Thoracic aorta (tissue), 2 donors: ENCODE data around the gene ZNF684. TPM values are rescaled to one million over a fixed set of nuclear protein-coding genes. Genes with fewer than 3 reads are reported as not detected.
"Not testable (repeated sequence)": the region's sequence is repeated elsewhere in the genome, so short reads cannot be mapped to it uniquely, and the experiment has no call there.

Experiments
- ATAC-seq: fragments of 150-250 bp; one replicate; pipeline ENCODE4 v1.8.0; 2017; ENCODE audit warnings: low read depth; ENCODE audit not compliant: insufficient number of reproducible peaks, low FRiP score
- DNase-seq: peaks from one replicate; pipeline ENCODE4 v3.0.0-alpha.2; 2020; ENCODE audit warnings: low spot score
- H3K27ac ChIP-seq, 2 donors: fragments of 200-600 bp; sonication (generic); 1 replicate in 1 of 2; 2 replicates in 1 of 2; pipeline ENCODE4 v1.5.1; 2016; ENCODE audit warnings: mild to moderate bottlenecking in 2 of 2, moderate library complexity in 2 of 2
- H3K27me3 ChIP-seq: fragments of 200-600 bp; sonication (generic); replicated peaks from 2 replicates; pipeline ENCODE4 v1.6.0; 2016; ENCODE audit warnings: mild to moderate bottlenecking; ENCODE audit not compliant: insufficient read depth
- H3K36me3 ChIP-seq: fragments of 200-600 bp; sonication (generic); one replicate; pipeline ENCODE4 v1.5.1; 2016
- H3K4me1 ChIP-seq, 2 donors: fragments of 200-600 bp; sonication (generic); 1 replicate in 1 of 2; 2 replicates in 1 of 2; pipeline versions ENCODE4 v1.5.1 to v1.6.0; 2016; ENCODE audit warnings: low read depth in 2 of 2, mild to moderate bottlenecking in 1 of 2; ENCODE audit not compliant: control insufficient read depth in 1 of 2
- H3K4me3 ChIP-seq: fragments of 200-600 bp; sonication (generic); 2 replicates; pipeline ENCODE4 v1.5.1; 2016; ENCODE audit warnings: mild to moderate bottlenecking
- H3K9me3 ChIP-seq: fragments of 200-600 bp; sonication (generic); 2 replicates; pipeline ENCODE4 v1.5.1; 2016
- total RNA-seq, 2 donors: library from RNA; depleted of rRNA; stranded (reverse); fragments of >200 nt; gene quantifications; one replicate each; pipeline versions ENCODE4 v1.1.0 to v1.2.3, GENCODE V29; 2016
- TF ChIP-seq, protein P1 (sequence below): fragments of 200-600 bp; sonication (generic); IDR thresholded peaks from one replicate; pipeline ENCODE4 v1.5.1; 2019; ENCODE audit warnings: antibody characterized with exemption

The ZNF684 gene
- total RNA-seq, 2 donors from 2014 or later, result 8.4 to 12.3 TPM

DNA sequence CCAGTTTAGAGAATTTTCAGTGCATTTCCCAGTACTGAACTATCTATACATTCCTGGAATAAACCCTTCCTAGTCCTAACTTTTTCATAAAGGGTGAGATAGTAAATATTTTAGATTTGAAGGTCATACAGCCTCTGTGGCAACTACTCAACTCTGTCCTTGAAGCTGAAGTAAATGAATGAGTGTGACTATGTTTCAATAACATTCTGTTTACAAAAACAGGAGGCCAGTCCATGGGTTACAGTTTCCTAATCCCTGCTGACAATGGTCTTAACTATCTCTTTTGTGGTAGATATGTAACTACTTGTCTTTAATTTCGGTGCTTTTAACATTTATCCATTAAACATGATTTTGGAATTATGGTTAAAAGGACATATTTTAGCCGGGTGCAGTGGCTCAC is 4.3 kb downstream of the ZNF684 start:
- ATAC-seq, result no peak
- peaks cover 7 to 17% of the 10 kb centered on the region in 2 donors for H3K4me1 ChIP-seq

DNA sequence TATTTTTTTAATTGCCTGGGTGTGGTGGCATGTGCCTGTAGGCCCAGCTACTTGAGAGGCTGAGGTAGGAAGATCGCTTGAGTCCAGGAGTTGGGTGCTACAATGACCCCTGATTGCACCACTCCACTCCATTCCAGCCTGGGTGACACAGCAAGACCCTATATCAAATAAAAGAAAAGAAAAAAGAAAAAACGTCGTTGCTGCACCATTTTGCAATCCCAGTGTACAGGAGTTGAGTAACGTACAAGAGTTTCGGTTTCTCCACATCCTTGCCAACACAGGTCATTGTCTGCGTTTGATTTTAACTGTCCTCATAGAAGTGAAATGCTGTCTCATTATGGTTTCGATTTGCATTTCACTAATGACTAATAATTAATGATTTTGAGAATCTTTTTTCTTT is 7.9 kb downstream of the ZNF684 start:
- Histone ChIP-seq H3K27ac (no peak overlapping the region), H3K4me1 (no peaks in the 10 kb centered on the region), H3K9me3 (no peaks in the 10 kb centered on the region), H3K27me3 (no peaks in the 10 kb centered on the region), H3K4me3 (no peak overlapping the region), H3K36me3 (peaks cover under 1% of the 10 kb centered on the region)
- ATAC-seq (no peak), DNase-seq (no peak)
- TF ChIP-seq, protein P1, sequence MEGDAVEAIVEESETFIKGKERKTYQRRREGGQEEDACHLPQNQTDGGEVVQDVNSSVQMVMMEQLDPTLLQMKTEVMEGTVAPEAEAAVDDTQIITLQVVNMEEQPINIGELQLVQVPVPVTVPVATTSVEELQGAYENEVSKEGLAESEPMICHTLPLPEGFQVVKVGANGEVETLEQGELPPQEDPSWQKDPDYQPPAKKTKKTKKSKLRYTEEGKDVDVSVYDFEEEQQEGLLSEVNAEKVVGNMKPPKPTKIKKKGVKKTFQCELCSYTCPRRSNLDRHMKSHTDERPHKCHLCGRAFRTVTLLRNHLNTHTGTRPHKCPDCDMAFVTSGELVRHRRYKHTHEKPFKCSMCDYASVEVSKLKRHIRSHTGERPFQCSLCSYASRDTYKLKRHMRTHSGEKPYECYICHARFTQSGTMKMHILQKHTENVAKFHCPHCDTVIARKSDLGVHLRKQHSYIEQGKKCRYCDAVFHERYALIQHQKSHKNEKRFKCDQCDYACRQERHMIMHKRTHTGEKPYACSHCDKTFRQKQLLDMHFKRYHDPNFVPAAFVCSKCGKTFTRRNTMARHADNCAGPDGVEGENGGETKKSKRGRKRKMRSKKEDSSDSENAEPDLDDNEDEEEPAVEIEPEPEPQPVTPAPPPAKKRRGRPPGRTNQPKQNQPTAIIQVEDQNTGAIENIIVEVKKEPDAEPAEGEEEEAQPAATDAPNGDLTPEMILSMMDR, result no peak

More for the DNA sequence above, 4.3 kb downstream of the ZNF684 start:
- Histone ChIP-seq H3K36me3 (no peaks in the 10 kb centered on the region), H3K27ac (no peak overlapping the region), H3K27me3 (no peaks in the 10 kb centered on the region), H3K4me3 (no peak overlapping the region), H3K9me3 (no peaks in the 10 kb centered on the region)
- no peak for DNase-seq
- TF ChIP-seq, protein P1, result no peak

DNA sequence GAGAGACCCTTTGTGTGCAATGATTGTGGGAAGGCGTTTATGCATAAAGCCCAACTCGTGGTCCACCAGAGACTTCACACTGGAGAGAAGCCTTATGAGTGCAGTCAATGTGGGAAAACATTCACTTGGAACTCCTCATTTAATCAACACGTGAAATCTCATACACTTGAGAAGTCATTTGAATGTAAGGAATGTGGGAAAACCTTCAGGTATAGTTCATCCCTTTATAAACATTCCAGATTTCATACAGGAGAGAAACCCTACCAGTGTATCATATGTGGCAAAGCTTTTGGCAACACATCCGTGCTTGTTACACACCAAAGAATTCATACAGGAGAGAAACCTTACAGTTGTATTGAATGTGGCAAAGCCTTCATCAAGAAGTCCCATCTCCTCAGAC is 15.5 kb downstream of the ZNF684 start:
- Histone ChIP-seq H3K4me3 (no peak overlapping the region), H3K27me3 (no peaks in the 10 kb centered on the region), H3K36me3 (peaks cover 20% of the 10 kb centered on the region), H3K27ac (no peak overlapping the region), H3K4me1 (no peaks in the 10 kb centered on the region), H3K9me3 (peaks cover 6% of the 10 kb centered on the region)
- DNase-seq, result no peak
- no peak for ATAC-seq
- TF ChIP-seq, protein P1, result no peak

DNA sequence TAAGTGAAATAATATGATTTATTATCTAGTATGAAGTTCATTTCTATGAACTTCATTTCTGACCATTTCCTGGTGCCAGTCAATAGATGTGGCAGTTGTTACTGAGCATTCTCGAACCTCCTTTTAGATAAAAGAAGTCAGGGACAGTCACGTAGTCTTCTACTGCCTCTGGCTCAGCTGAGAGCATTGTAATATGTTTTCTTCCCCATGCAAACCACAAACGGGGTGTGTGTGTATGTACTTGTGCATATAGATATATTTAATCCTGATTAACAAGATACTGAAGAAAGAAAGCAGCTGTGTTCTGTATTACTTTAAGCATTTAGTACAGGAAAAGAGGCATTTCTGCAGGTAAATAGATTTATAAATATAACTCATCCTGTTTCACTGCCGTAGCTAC is 21.6 kb downstream of the ZNF684 start:
- Histone ChIP-seq H3K27me3 (no peaks in the 10 kb centered on the region), H3K9me3 (no peaks in the 10 kb centered on the region), H3K4me1 (no peaks in the 10 kb centered on the region), H3K27ac (no peak overlapping the region), H3K36me3 (no peaks in the 10 kb centered on the region), H3K4me3 (no peak overlapping the region)
- ATAC-seq, result no peak
- TF ChIP-seq, protein P1, result no peak
- no peak for DNase-seq

DNA sequence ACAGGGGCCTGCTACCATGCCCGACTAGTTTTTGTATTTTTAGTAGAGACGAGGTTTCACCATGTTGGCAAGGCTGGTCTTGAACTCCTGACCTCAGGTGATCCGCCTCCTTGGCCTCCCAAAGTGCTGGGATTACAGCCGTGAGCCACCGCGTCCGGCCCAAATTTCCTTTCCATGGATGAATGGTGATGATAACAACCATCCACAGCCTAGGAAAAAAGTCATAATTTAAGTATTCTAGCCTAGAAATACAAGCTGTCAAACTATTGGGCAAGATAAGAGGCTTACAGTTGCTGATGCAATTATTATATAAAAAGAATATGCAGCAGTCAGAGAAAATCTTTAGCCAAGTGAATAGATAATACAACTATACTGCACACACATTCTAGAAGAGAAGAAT is 23.4 kb downstream of the ZNF684 start:
- not testable (repeated sequence) for H3K9me3 ChIP-seq, ATAC-seq, H3K4me3 ChIP-seq, DNase-seq, H3K27me3 ChIP-seq, H3K27ac ChIP-seq, H3K4me1 ChIP-seq, H3K36me3 ChIP-seq

DNA sequence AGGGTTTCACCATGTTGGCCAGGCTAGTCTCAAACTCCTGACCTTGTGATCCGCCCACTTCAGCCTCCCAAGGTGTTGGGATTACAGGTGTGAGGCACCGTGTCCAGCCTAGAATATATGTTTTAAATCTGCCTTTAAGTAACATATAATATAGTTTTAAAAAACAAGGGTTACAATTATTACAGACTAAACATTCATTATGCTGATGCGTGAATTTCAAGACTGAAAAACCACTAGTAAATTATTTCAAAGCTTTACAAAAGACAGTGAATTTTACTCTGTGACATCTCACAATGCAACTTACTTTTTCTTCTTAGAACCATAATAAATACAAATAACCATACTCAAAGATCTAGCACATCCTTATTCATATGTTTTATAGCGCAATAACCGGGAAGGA is 24.7 kb downstream of the ZNF684 start:
- no peak overlapping the region for H3K4me3 ChIP-seq
- H3K9me3 ChIP-seq, result no peaks in the 10 kb centered on the region
- no peaks in the 10 kb centered on the region for H3K4me1 ChIP-seq
- ATAC-seq (no peak), DNase-seq (no peak)
- H3K27ac ChIP-seq, result no peak overlapping the region
- H3K36me3 ChIP-seq, result no peaks in the 10 kb centered on the region
- no peaks in the 10 kb centered on the region for H3K27me3 ChIP-seq
- TF ChIP-seq, protein P1, result no peak

DNA sequence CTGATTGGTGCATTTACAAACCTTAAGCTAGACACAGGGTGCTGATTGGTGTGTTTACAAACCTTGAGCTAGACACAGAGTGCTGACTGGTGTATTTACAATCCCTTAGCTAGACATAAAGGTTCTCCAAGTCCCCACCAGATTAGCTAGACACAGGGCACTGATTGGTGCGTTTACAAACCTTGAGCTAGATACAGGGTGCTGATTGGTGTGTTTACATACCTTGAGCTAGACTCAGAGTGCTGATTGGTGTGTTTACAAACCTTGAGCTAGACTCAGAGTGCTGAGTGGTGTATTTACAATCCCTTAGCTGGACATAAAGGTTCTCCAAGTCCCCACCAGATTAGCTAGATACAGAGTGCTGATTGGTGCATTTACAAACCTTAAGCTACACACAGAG is 26.8 kb downstream of the ZNF684 start:
- H3K4me1 ChIP-seq, ATAC-seq, H3K9me3 ChIP-seq, H3K27me3 ChIP-seq, H3K27ac ChIP-seq, H3K36me3 ChIP-seq, DNase-seq, H3K4me3 ChIP-seq: not testable (repeated sequence)
